HuH-7 (cell line): Measurements from ENCODE around the gene LZTR1.
A peak's percentile ranks its signal among the peaks of the same experiment; 100 is the strongest.

Experiments used
- DNase-seq: peaks from one replicate; pipeline ENCODE4 v3.0.0; 2011; ENCODE audit warnings: low spot score

Gene LZTR1

GRCh38 chr22:20951151-20951931, 30.8 kb upstream of the LZTR1 start:
- DNase-seq: no peak

DNA sequence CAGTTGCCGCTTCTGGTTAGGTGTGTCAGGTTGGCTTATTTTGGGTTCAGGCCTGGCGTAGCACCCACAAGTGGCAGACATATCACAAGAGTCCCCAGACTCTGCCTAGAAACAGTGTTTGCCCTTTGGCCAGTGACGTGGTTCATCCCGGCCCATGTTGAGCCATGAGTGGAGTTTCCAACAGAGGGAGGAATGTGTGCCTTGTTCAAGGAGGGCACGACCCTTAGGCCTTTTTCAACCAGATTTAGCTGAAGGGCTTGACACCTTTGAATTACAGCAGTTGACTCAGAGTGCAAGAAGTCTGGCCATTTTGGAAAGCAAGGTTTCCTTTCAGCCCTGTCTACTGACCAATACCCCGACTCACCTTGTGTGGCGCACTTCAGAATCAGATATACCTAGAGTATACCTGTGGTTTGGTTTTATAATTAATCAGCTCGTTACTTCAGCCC, 30.1 kb upstream of the LZTR1 start:
- peak; percentile 68 for DNase-seq

- DNase-seq: no peak
Observed at GRCh38 chr22:20952544-20953341, 29.4 kb upstream of the LZTR1 start.

DNA sequence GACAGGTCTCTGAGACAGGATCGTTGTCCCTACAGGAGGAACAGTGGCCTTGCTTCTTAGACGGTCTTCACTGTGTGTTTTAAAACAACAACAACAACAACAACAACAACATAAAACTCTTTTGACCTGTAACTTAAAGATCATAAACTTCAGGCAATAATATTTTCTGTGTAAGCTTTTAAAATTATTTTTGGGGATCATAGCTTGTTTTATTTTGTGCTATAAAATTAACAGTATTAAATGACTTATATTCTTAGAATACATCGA, 28.8 kb upstream of the LZTR1 start:
- no peak for DNase-seq

GRCh38 chr22:20953668-20954500, 28.2 kb upstream of the LZTR1 start:
- peak; percentile 22 for DNase-seq

DNA sequence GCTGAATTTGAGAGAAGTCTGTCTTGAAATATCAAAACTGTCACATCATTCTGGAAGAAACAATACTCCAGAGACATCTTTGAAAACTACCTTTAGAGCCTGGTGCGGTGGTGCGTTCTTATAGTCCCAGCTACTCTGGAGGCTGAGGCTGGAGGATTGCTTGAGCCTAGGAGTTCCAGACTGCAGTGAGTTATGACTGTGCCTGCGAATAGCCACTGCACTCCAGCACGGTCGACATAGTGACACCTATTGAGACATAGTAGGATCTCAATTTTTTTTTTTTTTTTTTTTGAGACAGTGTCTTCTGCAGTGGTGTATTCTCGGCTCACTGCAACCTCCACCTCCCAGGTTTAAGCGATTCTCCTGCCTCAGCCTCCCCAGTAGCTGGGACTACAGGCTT, 26.5 kb upstream of the LZTR1 start:
- no peak for DNase-seq

DNA sequence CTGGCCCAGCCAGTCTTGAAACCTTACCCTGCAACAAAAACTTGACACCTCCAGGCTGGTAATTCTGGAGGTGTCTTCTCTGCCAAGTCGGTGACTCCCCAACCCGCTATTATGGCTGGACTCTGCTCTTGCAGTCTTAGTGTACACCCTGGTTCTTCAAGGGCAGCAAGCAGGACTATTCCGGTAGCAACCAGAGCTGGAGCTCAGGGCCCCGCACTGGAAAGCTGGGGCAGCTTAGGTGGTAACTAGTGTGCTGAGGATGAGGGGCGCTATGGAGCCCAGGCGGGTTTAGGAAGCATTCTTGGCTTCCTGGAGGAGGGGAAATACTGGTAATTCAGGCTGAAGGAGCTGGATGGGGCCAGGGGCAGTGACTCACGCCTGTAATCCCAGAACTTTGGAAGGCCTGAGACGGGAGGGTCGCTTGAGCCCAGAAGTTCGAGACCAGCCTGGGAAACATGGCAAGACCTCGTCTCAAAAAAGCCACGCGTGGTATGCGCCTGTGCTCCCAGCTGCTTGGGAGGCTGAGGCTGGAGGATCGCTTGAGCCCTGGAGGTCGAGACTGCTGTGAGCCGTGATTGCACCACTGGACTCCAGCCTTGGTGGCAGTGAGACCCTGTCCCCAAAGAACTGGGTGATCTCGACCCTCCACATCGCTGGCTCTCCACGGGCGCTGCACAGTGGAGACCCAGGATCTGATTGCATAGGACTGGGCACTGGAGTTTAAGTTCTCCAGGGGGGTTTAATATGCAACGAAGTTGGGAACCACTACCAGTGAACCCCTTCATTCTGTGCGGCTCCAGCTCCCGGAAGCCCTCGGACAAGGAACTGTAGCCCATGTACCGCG, 25.6 kb upstream of the LZTR1 start:
- peak; percentile 12 for DNase-seq

- peak; percentile 17 for DNase-seq
Observed at GRCh38 chr22:20957102-20957682, 24.9 kb upstream of the LZTR1 start.

DNA sequence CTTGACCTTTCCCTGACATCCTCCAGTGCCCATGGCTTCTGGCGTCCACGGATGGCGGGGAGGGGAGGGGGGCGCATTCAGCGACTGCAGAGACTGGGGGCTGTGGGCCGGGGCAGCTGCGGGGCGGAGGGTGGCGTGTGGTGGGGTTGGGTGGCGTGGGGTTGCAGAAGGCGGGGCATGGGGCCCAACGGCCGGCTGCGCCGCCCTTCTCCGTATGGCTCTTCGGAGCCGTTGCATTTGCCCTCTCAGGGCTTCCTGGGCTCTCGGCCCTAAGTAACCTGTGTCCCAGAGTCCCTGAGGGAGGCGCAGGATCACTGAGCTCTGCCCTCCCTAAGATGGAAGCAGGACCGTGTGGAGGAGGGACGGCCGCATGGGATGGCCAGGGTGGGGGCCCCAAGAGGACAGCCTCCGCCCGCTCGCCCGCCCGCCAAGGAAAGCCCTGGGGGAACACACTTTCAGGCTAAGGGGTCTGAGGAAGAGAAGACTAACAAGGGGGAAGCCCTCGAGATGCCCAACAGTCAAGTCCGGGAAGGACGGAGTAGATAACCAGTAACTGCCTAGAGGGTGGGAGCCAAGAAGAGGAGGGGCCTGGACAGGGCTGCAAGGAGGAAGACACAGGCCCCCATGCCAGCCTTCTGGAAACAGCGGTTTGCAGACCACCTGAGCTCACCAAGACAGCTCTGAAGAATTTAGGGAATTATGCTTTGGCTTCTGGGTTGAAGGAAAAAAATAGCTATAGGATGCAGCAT, 24.2 kb upstream of the LZTR1 start:
- peak; percentile 39 for DNase-seq

DNA sequence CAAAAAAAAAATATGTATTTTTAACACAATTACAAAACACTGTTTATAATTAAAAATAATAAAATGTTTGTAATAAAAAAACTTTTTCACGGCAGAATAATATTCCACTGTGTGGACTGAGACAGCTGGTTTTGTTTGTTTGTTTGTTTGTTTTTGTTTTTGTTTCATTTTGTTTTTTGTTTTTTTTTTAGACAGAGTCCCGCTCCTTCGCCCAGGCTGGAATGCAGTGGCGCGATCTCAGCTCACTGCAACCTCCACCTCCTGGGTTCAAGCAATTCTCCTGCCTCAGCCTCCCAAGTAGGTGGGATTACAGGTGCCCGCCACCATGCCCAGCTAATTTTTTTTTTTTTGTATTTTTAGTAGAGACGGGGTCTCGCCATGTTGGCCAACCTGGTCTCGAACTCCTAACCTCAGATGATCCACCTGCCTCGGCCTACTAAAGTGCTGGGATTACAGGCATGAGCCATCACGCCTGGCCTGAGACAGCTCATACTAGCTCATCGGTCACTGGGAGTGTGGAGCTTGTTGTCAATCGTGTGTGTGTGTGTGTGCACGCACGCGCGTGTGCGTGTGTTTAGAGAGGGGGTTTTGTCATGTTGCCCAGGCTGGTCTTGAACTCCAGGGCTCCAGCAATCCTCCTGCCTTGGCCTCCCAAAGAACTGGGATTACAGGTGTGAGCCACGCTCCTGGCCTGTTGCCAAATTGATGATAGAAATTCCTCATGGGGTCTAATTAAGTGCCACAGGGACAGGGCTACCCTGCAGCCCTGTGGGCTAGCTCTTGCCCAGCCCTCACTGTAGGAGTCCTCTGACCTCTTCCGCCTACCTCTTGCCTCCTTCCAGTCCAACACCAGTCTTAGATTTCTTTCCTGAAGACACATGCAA, 22.3 kb upstream of the LZTR1 start:
- DNase-seq: no peak

- no peak for DNase-seq
Observed at GRCh38 chr22:20960609-20961008, 21.5 kb upstream of the LZTR1 start.

DNA sequence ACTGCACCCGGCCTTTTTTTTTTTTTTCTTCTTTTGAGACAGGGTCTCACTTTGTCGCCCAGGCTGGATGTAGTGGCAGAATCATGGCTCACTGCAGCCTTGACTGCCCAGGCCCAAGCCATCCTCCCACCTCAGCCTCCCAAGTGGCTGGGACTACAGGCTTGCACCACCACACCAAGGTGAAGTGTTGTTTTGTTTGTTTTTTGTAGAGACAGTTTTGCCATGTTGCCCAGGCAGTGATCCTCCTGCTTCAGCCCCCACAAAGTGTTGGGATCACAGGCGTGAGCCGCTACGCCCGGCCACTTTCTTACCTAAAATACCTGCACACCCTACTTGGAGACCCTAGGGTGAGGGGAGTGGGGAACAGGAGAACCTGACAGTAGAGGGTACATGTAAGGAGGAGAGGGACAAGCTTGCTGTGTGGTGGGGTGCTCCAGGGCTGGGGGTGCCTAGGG, 19.6 kb upstream of the LZTR1 start:
- DNase-seq: no peak

DNA sequence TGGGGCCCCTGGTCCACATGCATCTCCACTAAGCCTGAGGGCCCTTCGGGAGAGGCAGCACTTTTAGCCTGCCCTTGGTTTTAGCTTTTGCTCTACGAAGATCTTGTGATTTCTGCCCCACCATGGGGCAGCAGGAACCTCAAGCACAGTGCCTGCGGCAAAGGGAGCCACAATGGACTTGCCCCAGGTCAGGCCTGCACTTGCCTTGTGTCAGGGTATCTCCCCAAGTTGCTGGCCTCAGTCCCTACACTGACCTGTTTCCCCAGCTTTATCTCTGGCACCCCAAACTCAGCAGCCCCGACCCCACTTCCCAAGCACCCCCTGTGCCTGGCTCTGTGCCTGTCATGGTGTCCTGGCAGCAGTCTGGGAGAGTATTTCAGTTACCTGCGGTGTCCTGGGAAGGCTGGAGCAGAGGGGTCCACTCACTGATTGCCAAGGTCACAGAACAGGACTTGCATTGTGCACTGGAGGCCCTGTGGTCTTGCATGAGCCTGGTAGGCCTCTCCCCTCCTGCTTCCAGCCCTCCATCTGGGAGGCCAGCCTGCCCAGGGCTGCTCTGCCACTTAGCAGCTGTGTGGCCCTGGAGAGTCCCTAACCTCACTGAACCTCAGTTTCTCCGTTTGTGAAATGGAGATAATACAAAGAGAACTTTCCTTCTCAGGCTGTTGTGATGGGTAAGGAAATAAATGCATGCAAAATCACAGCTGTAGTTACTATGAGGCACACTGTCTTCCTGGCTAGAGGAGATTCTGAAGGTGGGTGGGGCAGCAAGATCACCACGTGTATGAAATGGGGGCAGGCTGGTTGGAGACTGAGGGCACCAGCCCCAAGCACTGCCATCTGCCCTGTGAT, 18.7 kb upstream of the LZTR1 start:
- DNase-seq: no peak

DNA sequence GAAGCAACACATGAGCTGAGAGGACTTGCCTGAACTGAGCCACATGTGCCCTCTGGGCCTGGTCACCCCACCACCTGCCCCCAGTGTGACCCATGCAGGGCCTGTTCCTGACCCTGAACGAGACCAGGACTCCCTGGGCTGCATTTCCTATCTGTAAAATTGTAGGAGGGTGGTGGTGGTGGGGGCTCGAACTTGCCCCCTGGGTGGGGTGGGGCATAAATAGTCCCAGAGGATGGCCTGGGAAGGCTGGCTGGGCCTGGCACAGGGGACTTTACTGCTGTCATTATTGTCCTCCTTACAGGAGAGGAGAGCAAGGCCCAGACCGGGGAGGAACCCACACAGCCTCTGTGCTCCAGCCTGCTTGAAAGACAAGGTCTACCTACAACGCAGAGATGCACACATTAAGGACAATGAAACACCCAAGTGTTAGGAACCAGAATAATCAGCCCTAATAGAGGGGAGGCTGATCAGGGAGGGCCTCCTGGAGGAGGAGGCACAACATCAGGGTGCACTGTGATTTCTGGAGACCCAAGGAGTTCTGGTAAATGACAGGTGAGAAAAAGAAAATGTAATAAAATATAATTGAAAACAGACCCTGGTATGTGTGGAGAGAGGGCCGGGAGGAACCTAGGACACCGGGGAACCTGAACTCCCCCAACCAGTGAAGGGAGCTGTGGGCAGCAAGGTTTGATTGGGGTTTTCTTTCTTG, 17.9 kb upstream of the LZTR1 start:
- DNase-seq: no peak

DNA sequence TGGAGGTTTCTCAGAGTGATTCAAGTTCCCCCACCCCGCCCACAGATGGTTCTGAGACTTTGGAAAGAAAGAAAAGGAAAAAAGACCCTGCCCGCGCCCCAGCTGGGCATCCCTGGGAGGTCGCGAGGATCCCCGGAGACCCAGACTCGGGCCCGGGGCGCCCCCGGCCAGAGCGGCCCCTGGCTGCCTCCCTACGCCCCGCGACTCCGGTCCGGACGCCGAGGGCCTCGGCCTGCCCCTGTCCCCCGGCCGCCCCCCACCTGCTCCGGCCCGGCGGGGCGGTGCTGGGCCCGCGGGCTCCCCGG, 17.3 kb upstream of the LZTR1 start:
- no peak for DNase-seq

GRCh38 chr22:20965104-20965887, 16.8 kb upstream of the LZTR1 start:
- no peak for DNase-seq
